GM11168 (cell line): ENCODE results near the gene HPS1.

ENCODE experiments used
- in situ Hi-C: fragments of 300-500 bp; cut with MboI; formaldehyde crosslinking; loops from one replicate; pipeline ENCODE4 v1.12.0; 2022; ENCODE audit warnings: low sequenced_read_pairs; ENCODE audit not compliant: unreplicated experiment

The HPS1 gene

GRCh38 chr10:98436704-98437103 lies 10.0 kb downstream of the HPS1 start:
- in situ Hi-C loops: no loop called here

GRCh38 chr10:98435178-98435577 lies 11.6 kb downstream of the HPS1 start:
- in situ Hi-C loops: no loop called here

- in situ Hi-C loops: no loop called here
Measured at GRCh38 chr10:98433881-98434732, 12.6 kb downstream of the HPS1 start.

- in situ Hi-C loops: no loop called here
Measured at GRCh38 chr10:98433371-98433770, 13.4 kb downstream of the HPS1 start.

- in situ Hi-C loops: no loop called here
Measured at GRCh38 chr10:98432330-98432729, 14.4 kb downstream of the HPS1 start.

- in situ Hi-C loops: no loop called here
Measured at GRCh38 chr10:98431016-98431415, 15.7 kb downstream of the HPS1 start.

GRCh38 chr10:98430427-98430826 lies 16.3 kb downstream of the HPS1 start:
- in situ Hi-C loops: no loop called here

GRCh38 chr10:98429320-98430072 lies 17.2 kb downstream of the HPS1 start:
- in situ Hi-C loops: no loop called here

GRCh38 chr10:98427011-98427515 lies 19.7 kb downstream of the HPS1 start:
- in situ Hi-C loops: no loop called here

- in situ Hi-C loops: no loop called here
Measured at GRCh38 chr10:98425511-98426352, 21.0 kb downstream of the HPS1 start.

GRCh38 chr10:98424295-98425254 lies 22.2 kb downstream of the HPS1 start:
- in situ Hi-C loops: no loop called here

- in situ Hi-C loops: no loop called here
Measured at GRCh38 chr10:98423691-98424120, 23.0 kb downstream of the HPS1 start.

- in situ Hi-C loops: no loop called here
Measured at GRCh38 chr10:98422182-98422581, 24.6 kb downstream of the HPS1 start.

GRCh38 chr10:98420786-98421185 lies 25.9 kb downstream of the HPS1 start:
- in situ Hi-C loops: no loop called here

GRCh38 chr10:98419469-98420261 lies 27.1 kb downstream of the HPS1 start:
- in situ Hi-C loops: no loop called here

GRCh38 chr10:98418665-98419468 lies 27.9 kb downstream of the HPS1 start:
- in situ Hi-C loops: no loop called here

- in situ Hi-C loops: no loop called here
Measured at GRCh38 chr10:98417973-98418664, 28.6 kb downstream of the HPS1 start.
